GM10847 (cell line): Measurements from ENCODE around the gene ALDH7A1.

Experiments
- POLR2A ChIP-seq: IDR thresholded peaks from 2 replicates; pipeline ENCODE4 v1.6.1; 2011; ENCODE audit not compliant: insufficient read length; ENCODE audit errors: extremely low read depth

Gene ALDH7A1

DNA sequence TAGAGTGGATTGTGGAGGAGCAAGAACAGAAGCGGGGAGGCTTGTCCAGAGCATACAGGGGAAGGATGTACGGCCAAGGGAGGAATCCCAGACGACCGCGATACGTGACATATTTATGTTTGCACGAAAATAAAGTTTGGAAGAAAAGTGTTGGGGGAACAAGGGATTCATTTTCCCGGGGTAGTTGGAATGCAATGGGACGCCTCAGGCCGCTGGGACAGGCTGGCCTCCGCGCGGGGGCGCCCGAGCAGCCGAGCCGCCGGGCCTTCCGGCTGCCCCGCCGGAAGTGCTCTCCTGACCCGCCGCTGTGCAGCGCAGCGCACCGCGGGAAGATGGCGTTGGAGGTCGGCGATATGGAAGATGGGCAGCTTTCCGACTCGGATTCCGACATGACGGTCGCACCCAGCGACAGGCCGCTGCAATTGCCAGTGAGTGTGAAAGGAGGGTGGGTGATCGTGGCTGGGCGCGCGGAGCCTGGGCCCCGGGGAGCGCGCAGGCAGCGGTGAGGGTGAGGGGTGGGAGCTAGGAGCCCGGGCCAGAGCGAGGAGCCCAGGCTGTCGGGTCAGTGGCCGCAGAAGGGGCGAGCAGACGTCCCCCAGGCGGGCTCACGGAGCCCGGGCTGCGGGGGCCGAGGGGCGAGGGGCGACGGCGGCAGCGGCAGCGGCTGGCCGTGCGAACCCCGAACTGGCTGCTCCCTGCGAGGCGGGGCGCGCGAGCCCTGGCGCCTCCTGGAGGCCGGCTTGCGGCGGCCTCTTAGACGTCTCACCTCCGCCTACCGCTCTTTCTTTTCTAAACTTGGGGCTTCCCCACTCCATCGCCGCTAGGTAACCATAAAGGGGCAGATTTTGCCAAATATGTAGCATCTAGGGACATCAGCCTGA lies 5.9 kb upstream of the ALDH7A1 start, which contains the start of gene PHAX:
Gene PHAX, plus strand, starts transcription at position 317 of the 881 bp plus-strand sequence. Its CDS starts 16 bp downstream, at position 333.
- TF ChIP-seq POLR2A = peak; percentile 85

GRCh38 chr5:126599499-126599898 lies 4.5 kb upstream of the ALDH7A1 start:
- no peak for TF ChIP-seq POLR2A

- TF ChIP-seq POLR2A = no peak
Measured at GRCh38 chr5:126597156-126597555, 2.1 kb upstream of the ALDH7A1 start.

DNA sequence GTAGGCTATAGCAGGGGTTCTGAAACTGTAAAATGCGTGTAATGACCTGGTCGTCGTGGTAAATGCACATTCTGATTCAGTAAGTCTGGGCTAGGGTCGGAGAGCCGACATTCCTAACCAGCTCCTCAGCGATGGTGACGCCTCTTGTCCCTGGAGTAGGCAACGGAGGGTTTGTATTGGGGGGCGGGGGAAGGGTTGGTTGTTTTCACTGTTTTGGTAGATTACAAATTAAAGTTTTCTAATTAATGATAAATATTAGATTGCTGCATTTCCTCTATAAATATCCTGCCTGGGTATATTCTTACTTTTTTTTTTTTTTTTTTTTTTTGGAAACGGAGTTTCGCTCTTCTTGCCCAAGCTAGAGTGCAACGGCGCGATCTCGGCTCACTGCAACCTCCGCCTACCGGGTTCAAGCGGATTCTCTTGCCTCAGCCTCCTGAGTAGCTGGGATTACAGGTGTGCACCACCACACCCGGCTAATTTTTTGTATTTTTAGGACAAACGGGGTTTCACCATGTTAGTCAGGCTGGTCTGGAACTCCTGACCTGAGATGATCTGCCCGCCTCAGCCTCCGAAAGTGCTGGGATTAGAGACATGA lies 566 bp upstream of the ALDH7A1 start:
- TF ChIP-seq POLR2A = no peak

DNA sequence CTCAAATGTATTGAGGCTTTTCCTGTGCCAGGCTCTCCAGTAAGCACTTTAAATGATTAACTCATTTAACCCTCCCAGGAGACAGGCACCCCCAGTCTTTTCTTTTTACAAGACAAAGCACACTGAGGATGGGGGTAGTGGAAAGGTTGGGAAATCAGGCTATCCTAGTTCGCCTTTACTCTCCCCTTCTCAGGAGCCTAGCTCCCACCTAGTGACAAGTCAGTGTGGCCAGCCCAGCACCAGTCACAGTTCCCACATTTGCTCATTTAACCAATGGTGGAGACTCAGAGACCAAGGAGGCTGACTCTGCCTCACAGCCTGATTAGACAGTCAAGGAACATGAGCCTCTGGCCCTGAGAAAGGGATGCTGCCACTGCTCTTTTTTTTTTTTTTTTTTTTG lies 3.5 kb downstream of the ALDH7A1 start:
- no peak for TF ChIP-seq POLR2A

DNA sequence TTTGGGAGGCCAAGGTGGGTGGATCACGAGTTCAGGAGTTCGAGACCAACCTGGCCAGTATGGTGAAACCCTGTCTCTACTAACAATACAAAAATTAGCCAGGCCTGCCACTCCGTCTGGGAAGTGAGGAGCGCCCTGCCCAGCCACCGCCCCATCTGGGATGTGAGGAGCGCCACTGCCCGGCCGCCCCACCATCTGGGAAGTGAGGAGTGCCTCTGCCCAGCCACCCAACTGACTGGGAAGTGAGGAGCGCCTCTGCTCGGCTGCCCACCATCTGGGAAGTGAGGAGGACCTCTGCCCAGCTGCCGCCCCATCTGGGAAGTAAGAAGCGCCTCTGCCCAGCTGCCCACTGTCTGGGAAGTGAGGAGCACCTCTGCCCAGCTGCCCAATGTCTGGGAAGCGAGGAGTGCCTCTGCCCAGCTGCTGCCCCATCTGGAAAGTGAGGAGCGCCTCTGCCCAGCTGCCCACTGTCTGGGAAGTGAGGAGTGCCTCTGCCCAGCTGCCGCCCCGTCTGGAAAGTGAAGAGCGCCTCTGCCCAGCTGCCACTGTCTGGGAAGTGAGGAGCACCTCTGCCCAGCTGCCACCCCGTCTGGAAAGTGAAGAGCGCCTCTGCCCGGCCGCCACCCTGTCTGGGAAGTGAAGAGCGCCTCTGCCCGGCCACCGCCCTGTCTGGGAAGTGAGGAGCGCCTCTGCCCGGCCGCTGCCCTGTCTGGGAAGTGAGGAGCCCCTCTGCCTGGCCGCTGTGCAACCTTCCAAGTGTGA lies 5.3 kb downstream of the ALDH7A1 start:
- TF ChIP-seq POLR2A = no peak

- TF ChIP-seq POLR2A = no peak
Measured at GRCh38 chr5:126587551-126588390, 7.2 kb downstream of the ALDH7A1 start.

- no peak for TF ChIP-seq POLR2A
Measured at GRCh38 chr5:126583761-126584160, 11.3 kb downstream of the ALDH7A1 start.

DNA sequence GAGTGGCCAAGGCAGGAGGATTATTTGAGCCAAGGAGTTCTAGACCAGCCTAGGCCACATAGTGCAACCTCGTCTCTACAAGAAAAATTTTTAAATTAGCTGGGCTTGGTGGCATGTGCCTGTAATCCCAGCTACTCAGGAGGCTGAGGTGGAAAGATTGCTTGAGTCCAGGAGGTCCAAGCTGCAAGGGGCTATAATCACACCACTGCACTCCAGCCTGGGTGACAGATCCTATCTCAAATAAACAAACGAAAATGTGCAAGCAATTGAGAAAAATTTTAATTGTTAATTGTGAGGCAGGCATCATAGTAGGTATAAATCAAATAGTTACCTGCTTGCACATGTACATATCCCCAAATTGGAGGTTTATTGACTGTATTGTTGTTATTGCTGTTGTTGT lies 15.3 kb downstream of the ALDH7A1 start:
- no peak for TF ChIP-seq POLR2A

DNA sequence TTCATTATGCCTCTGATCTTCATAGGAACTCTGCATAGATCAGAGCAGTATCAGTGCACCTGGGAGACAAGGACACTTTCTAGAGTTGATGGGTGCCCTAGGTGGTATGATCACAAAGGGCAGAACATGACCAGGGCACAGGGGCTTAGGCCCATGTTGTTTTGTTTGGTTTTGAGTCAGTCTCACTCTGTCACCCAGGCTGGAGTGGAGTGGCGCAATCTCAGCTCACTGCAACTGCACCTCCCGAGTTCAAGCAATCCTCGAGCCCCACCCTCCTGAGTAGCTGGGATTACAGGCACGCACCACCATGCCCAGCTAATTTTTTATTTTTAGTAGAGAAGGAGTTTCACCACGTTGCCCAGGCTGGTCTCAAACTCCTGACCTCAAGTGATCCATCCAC lies 17.6 kb downstream of the ALDH7A1 start:
- TF ChIP-seq POLR2A = no peak

DNA sequence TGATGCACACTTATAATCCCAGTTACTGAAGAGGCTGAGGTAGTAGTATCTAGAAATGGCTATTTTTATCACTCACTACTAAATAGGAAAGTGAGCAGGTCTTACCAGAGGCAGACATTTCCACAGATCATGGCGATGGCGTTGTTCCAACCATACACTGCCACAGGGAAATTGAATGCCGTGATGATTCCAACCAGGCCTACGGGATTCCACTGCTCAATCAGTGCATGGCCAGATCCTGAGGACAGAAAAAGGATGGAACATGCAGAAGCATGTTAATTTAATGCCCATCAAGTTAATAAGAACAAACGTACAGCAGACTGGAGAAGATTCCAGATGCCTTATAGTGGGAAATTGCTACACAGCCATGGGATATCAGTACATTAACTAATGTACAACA lies 18.0 kb downstream of the ALDH7A1 start:
- TF ChIP-seq POLR2A = no peak

GRCh38 chr5:126575644-126576043 lies 19.4 kb downstream of the ALDH7A1 start:
- TF ChIP-seq POLR2A = no peak

DNA sequence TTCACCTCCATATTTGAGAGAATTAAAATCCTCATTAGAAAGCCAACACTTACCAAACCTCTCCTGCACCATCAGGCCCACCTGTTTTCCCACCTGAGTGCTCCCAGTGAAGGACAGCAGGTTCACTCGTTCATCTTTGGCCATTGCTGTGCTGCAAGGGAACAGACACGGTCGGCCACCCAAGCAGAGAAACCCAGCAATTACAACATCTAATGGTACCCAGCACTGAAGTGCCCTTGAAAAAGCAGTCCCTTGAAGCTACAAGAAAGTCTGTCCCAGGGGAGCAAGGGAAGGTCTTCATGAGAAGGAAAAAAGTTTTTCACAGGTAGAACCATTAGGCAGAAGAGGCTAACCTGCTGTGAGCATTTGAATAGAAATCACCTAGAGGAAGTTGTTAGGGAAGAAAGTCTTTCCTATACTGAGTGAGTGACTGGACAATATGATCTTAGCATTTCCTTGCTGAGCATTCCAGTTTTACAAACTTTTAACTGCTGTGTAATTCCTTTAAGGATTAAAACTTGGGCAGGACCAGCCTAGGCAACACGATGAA lies 26.7 kb downstream of the ALDH7A1 start:
- no peak for TF ChIP-seq POLR2A

- no peak for TF ChIP-seq POLR2A
Measured at GRCh38 chr5:126562823-126563222, 32.2 kb downstream of the ALDH7A1 start.

GRCh38 chr5:126561908-126562307 lies 33.1 kb downstream of the ALDH7A1 start:
- no peak for TF ChIP-seq POLR2A
